GM10266 (cell line): ENCODE measurements around the gene TXNDC11.

Source experiments
- DNase-seq: peaks from one replicate; pipeline ENCODE4 v3.0.0; 2012; ENCODE audit errors: extremely low spot score
- CTCF ChIP-seq: IDR thresholded peaks from 2 replicates; pipeline ENCODE4 v1.5.1; 2012; ENCODE audit warnings: mild to moderate bottlenecking, low read depth; ENCODE audit not compliant: control insufficient read depth, insufficient read depth; ENCODE audit errors: missing control alignments

The TXNDC11 gene

DNA sequence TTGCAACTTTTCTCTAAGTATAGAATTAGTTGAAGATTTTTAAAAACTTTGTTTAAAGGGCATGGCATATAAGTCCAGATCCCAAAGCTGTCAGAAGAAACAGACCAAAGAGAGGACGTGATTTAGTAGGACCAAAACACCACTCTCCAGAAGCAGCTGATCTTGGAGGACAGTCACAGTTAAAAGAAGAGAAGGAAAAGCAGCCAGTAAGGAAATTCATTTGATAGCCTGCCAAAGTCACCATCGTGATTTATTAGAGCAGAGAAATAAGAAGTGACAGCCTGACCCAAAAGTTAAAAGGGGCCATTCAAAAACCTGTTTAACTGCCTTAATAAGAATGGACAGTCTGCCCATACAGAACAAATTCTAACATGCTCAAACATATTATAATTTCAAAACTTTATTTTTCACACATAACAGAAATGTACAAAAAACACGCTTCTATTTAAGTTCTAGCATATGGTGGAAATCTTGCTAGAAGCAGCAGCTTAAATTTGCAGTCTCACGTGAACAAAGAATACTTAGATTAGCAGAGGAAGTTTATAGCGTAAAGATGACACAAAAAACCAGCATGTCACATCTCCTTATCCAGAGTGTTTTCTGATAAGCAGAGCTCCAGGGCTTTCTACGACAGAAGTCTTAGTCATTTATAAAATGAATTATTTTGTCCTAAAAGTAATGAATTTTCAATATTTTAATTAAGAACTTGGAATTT is 37.2 kb downstream of the TXNDC11 start:
- no peak for TF ChIP-seq CTCF
- no peak for DNase-seq

GRCh38 chr16:11700264-11701029 is 42.2 kb downstream of the TXNDC11 start:
- DNase-seq, result no peak
- no peak for TF ChIP-seq CTCF

GRCh38 chr16:11699234-11699894 is 43.3 kb downstream of the TXNDC11 start:
- TF ChIP-seq CTCF, result no peak
- DNase-seq, result no peak

DNA sequence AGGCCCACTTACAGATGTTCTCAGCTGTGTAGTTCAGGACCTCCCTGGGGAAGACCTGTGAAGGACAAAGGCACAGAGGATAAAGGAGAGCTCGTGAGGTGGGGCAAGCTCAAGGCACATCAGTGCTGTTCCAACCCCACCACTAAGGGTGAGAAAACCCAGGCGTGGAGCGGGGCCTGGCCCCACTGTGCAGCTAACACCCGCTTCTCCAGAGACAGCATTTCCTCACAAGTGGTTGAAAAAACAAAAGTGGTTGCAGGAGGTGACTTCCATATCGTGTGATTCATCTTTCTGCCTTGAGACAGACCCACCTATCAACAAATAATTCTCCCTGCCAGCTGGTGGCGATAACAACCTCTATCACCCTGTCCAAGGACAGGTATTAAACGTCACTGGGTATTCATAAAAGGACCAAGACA is 44.4 kb downstream of the TXNDC11 start:
- no peak for TF ChIP-seq CTCF
- DNase-seq, result no peak

GRCh38 chr16:11697319-11697718 is 45.3 kb downstream of the TXNDC11 start:
- DNase-seq, result no peak
- no peak for TF ChIP-seq CTCF

- DNase-seq, result no peak
- no peak for TF ChIP-seq CTCF
These were observed 46.2 kb downstream of the TXNDC11 start for GRCh38 chr16:11696266-11697012.
